HG03025 (cell line): ENCODE results near the gene EIF3J.
"Not testable (repeated sequence)": the region's sequence is repeated elsewhere in the genome, so short reads cannot be mapped to it uniquely, and the experiment has no call there.

Experiments
- ATAC-seq: cut with Tn5 transposase; IDR thresholded peaks from one replicate; pipeline ENCODE4 v1.9.1; 2021; ENCODE audit warnings: mild to moderate bottlenecking, moderate library complexity; ENCODE audit not compliant: unreplicated experiment, low FRiP score

Gene EIF3J

DNA sequence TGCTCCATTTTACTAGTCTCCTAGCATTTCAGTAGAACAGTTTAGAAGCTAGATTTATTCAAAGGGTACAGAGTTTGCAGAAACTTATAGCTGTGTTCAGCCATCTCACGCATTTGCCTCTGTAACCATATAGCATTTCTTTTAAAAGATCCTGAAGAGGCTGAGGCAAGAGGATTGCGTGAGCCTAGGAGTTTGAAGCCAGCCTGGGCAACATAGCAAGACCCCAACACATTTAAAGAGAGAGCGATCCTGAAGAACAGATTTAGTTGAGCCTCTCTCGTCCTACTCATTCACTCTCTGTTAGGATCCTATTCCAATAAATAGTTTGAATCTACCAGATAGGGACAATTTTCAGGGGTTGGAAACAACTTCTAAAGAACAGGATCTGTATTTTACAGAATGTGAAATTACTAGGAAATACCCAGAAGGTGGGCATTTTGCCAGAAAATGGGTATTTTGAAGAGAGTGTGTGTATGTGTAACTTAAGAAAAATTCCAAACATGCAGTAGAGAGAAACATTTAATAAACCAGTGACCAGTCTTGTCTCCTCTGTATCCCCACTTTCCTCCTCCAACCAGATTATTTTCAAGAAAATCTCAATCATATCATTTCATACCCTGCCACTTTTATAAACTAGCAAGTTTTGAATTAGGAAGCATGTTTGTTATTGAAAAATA lies 4.5 kb downstream of the EIF3J start:
- no peak for ATAC-seq

- ATAC-seq: no peak
These were observed 5.6 kb downstream of the EIF3J start for GRCh38 chr15:44542596-44542995.

DNA sequence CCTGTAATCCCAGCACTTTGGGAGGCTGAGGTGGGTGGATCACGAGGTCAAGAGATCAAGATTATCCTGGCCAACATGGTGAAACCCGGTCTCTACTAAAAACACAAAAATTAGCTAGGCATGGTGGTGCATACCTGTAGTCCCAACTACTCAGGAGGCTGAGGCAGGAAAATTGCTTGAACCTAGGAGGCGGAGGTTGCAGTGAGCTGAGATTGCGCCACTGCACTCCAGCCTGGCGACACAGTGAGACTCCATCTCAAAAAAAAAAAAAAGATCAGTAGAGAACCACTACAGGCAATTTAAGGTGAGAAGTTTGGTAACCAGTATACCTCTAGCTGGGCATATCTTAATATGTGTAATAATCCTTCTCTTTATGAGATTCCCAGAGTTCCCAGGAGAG lies 7.8 kb downstream of the EIF3J start:
- ATAC-seq: not testable (repeated sequence)

DNA sequence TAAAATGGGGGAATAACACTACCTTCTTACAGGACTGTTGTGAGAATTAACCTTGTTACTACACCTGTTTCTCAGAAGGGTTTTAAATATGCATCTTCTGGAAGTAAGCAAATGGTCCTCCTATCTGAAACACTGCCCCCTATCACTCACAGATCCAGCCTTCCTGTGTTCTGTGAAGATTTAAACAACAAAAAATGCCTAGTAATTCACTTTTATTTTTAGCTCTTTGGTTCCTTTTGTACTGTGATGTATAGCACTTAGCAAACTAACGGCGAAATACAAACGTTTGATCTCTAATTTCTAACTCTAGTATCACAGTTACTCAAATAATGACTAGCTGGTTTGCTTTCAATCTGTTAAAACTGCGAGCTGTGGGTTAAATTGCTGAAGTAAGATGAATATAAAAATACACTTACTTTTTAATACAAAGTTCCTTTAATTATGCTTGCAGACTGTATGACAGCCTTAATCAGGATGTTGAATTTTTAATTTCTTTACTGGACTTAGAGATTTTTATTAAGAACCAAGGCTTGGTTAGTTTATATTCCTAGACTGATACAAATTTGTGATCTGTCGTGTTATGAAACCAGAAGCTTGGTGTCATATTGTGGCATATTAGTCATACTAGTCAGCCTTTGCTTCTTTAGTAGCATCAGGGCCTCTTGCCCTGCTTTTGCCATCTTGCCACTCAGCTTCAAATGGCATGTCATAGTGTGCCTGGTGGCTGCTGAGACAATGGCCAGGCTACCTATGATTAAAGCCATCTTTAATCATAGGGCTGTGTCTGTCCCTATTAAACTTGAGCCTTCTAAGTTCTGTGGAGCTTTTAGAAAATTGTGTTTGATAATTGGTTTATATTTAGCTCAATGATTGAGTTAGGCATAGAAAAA lies 9.2 kb downstream of the EIF3J start:
- no peak for ATAC-seq

GRCh38 chr15:44549152-44549551 lies 12.2 kb downstream of the EIF3J start:
- not testable (repeated sequence) for ATAC-seq

DNA sequence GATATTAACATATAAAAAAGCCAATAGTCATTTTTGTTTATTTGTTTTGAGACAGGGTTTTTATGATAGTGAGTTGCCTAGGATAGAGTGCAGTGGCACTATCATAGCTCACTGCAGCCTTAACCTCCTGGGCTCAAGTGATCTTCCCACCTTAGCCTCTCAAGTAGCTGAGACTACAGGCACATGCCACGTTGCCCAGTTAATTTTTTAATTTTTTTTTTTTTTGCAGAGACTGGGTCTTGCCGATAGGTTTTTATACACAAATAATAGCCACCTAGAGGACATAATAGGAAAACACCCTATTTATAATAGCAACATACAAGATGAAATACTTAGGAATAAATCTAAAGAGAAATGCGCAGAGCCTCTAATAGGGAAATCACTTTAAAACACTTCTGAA lies 13.3 kb downstream of the EIF3J start:
- no peak for ATAC-seq

GRCh38 chr15:44550734-44551133 lies 13.8 kb downstream of the EIF3J start:
- no peak for ATAC-seq

DNA sequence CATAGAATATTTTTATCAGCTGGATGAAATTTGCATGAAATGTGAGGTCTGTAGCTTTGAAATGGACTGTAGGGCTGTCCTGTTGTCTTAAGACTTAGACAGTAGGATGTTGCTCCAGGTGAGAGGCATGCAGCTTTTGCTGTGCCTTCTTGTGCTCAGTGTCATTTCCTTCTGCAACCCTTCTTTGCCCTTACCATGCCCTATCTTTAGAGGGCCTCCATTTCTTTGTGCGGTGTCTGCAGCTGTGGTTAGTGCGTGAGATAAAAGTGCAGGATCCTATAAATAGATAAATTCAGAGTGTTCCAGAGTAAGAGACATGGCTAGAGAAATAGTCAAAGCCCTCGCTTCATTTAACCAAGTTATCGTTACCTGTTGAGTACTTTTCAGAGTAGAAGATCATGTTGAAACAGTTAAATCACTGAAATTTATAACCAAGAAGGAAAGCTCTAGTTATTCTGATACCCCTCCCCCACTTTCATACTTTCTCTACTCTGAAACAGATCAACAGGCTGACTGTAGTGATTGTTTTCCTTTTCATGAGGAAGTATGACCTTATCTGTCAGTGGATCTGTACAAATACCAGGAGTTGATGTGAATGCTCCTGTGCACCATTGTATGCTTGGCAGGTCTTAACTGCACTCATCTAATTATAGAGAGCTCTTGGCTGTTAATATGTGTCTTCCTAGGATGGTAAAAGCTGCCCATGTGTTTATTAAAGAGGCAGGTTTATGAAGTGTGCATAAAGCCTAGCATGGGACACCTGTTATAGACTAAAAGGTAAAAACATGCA lies 18.2 kb downstream of the EIF3J start:
- ATAC-seq: no peak

DNA sequence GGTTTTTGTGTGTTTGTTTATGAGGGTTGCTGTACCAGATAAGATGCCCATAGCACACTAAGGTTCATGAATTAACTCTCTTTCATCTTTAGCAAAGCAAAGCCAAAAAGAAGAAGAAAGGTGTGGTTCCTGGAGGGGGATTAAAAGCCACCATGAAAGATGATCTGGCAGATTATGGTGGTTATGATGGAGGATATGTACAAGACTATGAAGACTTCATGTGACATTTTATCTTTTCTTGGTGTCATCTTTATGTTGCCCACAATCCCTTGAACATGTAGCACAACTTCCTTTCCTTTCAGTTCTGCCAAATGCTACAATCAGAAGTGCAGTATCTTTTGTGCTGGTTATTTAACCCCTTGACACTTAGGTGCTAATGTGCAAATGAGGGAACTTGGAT lies 24.0 kb downstream of the EIF3J start:
- ATAC-seq: not testable (repeated sequence)

GRCh38 chr15:44565387-44566154 lies 28.6 kb downstream of the EIF3J start:
- ATAC-seq: no peak

GRCh38 chr15:44566155-44566540 lies 29.2 kb downstream of the EIF3J start:
- ATAC-seq: no peak

DNA sequence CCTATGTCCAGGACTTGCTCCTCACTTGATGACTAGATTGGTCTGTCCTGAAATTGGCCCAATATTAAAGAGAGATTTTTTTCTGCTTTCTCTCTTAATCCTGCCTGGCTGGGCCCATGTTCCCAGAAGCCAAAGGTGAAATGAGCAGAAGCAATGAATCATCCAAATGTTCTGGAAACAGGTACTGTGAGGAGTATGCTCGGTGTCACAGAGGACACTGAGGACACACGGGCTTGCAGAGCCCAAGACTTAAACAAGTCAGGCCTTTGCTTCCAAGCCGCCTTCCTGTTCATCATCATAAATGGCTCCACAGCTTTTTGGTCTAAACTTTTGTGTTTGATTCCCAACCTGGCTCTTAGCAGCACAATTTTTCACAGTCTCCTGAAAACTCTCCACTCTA lies 31.4 kb downstream of the EIF3J start:
- no peak for ATAC-seq

GRCh38 chr15:44569316-44569715 lies 32.4 kb downstream of the EIF3J start:
- no peak for ATAC-seq

DNA sequence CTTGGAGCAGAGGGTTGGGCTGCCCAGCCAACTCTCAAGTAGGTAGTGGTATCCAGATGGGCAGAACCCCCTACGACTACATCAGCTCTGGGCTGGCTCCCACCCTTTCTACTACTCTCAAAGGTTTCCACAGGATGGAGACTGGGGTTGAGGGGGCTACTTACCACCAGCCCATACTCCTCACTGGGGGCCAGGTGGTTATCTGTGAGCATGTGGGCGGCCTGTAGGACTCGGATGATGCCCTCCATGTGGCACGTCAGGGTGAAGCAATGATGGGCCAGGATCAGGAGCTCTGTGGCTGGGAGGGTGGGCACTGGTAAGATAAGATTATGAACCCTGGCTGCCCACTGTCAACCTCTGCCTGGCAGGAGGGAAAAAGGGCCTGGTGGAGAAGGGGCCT lies 33.4 kb downstream of the EIF3J start:
- no peak for ATAC-seq

DNA sequence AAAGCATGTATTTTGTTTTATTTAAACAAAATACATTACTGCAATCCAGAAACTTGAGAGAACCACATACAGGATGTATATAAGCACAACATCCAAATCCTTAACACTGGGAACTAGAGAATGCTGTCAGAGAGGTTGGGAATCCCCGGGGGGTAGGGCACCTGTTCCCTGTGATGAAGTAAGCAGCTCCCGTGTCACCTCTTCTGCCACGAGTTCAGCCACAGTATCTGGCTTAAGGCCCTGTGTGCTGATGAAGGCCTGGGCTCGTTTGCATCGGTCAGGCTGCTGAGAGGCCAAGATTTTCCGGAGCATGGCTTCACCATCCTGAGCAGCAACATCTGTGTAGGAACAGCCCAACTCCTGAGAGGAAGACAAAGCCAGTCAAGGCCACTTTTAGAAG lies 36.4 kb downstream of the EIF3J start:
- no peak for ATAC-seq

GRCh38 chr15:44574734-44575133 lies 37.8 kb downstream of the EIF3J start:
- no peak for ATAC-seq

DNA sequence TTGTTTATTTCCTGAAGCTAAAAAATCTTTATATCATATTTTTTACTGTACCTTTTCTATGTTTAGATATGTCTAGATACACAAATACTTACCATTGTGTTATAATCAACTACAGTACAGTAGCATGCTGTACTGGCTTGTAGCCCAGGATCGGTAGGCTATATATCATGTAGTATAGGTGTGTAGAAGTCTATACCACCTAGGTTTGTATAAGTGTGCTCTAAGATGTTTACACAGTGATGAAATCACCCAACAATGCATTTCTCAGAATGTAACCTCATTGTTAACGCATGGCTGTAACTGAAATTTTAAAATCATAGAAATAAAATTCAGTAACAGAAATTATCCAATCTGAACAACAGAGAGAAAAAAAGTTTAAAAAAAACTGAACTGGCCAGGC lies 43.2 kb downstream of the EIF3J start:
- ATAC-seq: no peak

GRCh38 chr15:44584162-44584749 lies 47.3 kb downstream of the EIF3J start:
- no peak for ATAC-seq

- ATAC-seq: no peak
These were observed 48.7 kb downstream of the EIF3J start for GRCh38 chr15:44585633-44586032.

DNA sequence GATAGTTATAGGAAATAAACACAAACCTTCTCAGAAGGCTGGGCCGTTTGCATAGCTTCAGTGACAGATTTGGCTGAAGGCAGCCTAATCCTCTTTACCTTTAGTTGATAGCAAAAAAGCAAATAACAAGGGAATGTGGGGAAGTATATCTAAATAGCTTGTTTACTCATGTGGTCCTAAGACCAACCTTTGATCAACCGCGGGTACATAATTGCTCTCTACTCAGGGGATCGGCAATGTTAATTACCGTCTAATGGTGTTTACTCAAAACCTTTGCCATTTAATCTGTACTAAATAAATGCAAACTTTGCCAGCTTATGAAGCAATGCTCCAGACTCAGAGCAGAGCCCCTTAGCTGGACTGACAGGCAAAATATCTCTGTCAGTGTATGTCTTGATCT lies 51.6 kb downstream of the EIF3J start:
- no peak for ATAC-seq
